ENCODE results near the gene RIN1. TPM values are rescaled to one million over a fixed set of nuclear protein-coding genes. Genes with fewer than 3 reads are reported as not detected.
A peak's percentile ranks its signal among the peaks of the same experiment; 100 is the strongest.

The RIN1 gene
- total RNA-seq, 2 donors from 2014 or later, result 0.99 to 11.4 TPM

DNA sequence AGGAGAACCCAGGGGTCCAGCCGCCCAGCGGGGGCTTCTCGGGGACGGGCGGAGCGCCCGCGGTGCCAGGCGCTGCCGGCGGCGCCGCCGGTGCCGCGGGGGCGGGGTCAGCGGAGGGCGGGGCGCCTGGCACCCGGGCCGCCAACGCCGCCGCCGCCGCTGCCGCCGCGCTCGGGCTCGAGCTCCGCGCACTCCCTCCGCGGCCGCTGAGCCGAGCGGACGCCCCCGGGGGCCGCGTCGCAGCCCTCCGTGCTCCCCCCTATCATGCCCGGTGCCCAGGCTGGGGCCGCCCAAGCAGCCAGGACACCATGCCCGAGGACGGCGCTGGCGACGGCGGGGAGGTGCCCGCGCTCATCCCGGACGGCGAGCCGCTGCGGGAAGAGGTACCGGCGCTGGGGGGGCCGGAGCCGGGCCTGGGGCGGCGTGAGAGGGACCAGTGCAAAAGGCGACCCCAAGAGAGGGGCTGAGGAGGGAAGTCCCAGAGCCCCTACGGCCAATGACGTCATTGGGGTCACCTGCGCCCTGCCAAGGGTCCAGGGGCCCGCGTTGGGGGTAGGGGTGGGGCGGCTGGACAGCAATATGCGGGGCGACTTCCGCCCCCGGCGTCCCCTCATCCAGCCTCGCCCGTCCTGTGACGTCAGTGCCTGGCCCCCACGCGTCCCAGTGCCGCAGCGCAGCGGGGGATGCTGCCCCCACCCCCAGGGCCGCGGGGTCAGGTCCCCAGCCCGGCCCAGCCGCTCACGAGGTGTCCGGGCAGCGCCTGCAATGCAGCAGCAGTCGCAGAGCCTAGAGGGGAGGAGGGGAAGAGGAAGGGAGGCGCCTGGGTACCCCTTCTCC is 44.3 kb downstream of the RIN1 start, which contains the start of gene TMEM151A:
Gene TMEM151A (plus strand): TSS at position 189 of the 837 bp plus-strand sequence. CDS start 120 bp downstream, at position 309.
- intact Hi-C loops (cut with DNase I), result no loop called here
- no peak within 1 kb of the TSS for H3K27ac ChIP-seq

DNA sequence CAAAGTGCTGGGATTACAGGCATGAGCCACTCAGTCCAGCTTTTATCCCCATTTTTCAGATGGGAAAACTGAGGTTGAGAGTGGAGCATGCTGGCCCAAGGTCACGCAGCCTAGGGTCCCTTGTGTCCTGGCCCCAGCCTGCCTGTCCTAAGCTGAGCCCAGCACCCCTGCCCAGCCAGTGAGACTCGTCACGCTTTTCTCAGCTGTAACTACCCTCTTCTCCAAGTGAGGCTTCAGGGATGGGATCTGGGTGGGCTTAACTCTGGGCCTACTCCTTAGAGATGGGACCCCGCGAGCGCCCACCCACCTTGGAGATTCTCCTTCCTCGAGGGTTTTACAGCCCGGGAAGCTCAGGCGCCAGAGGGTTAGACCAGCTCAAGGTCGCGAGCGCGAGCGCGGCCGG is 44.9 kb downstream of the RIN1 start:
- ATAC-seq, result no peak
- Histone ChIP-seq H3K36me3 (replicated peaks in 1 of 2; ENCODE audit: insufficient read depth in 1 of 2, low read depth in 2 of 2) (no peaks in the 10 kb centered on the region), H3K4me1 (peaks cover 45% of the 10 kb centered on the region), H3K4me3 (no peak overlapping the region), H3K27ac (no peak overlapping the region), H3K9me3 (no peaks in the 10 kb centered on the region), H3K27me3 (no peaks in the 10 kb centered on the region)
- 13 to 58% methylated on average over 2 to 12 of the region's 16 CpGs for WGBS, 2 donors
- TF ChIP-seq POLR2A (IDR thresholded peaks at IDR 0.05), result no peak
- TF ChIP-seq CTCF (IDR thresholded peaks at IDR 0.05), result no peak
- intact Hi-C loops (cut with DNase I), result no loop called here
- DNase-seq, result no peak

More for the DNA sequence above, 44.3 kb downstream of the RIN1 start, which contains the start of gene TMEM151A:
- Histone ChIP-seq H3K9me3 (no peaks in the 10 kb centered on the region), H3K36me3 (replicated peaks in 1 of 2; ENCODE audit: insufficient read depth in 1 of 2, low read depth in 2 of 2) (no peaks in the 10 kb centered on the region), H3K4me3 (peak within 1 kb of the TSS; percentile 31 to 40), H3K4me1 (peaks cover 40% of the 10 kb centered on the region), H3K27me3 (no peaks in the 10 kb centered on the region)
- no peak for ATAC-seq
- DNase-seq, result peak in 2 of 4 donors; percentile 32 to 57
- WGBS, 2 donors, result 2% methylated on average over 81 of the region's 95 CpGs; no CpG with 5 or more reads in 1 of the 2 donors
- TF ChIP-seq POLR2A (IDR thresholded peaks at IDR 0.05), result no peak
- TF ChIP-seq CTCF (IDR thresholded peaks at IDR 0.05), result no peak

- TF ChIP-seq CTCF (IDR thresholded peaks at IDR 0.05) (no peak), POLR2A (IDR thresholded peaks at IDR 0.05) (no peak)
- no peaks in the 10 kb centered on the region for H3K36me3 ChIP-seq (replicated peaks in 1 of 2; ENCODE audit: insufficient read depth in 1 of 2, low read depth in 2 of 2)
- H3K27ac ChIP-seq, result peak overlapping the region in 2 of 4 donors; percentile 96 to 99
- intact Hi-C loops (cut with DNase I), result no loop called here
- no peaks in the 10 kb centered on the region for H3K9me3 ChIP-seq
- ATAC-seq, result no peak
- H3K4me1 ChIP-seq, result peaks cover 45% of the 10 kb centered on the region
- H3K4me3 ChIP-seq, result no peak overlapping the region
- WGBS, 2 donors, result 39 to 64% methylated on average over 2 of the region's 2 CpGs
- no peak for DNase-seq
- no peaks in the 10 kb centered on the region for H3K27me3 ChIP-seq
These were observed 46.0 kb downstream of the RIN1 start for GRCh38 chr11:66290330-66290621.

GRCh38 chr11:66289548-66290329 is 46.5 kb downstream of the RIN1 start:
- Histone ChIP-seq H3K4me3 (peak overlapping the region; percentile 34 to 40), H3K4me1 (peaks cover 45% of the 10 kb centered on the region), H3K27me3 (no peaks in the 10 kb centered on the region), H3K9me3 (no peaks in the 10 kb centered on the region), H3K36me3 (replicated peaks in 1 of 2; ENCODE audit: insufficient read depth in 1 of 2, low read depth in 2 of 2) (no peaks in the 10 kb centered on the region), H3K27ac (peak overlapping the region; percentile 96 to 99 (median 98))
- intact Hi-C loops (cut with DNase I), result no loop called here
- ATAC-seq (peak; percentile 41), DNase-seq (peak; percentile 79 to 82 (median 80))
- no peak for TF ChIP-seq POLR2A (IDR thresholded peaks at IDR 0.05)
- no peak for TF ChIP-seq CTCF (IDR thresholded peaks at IDR 0.05)
- 9 to 17% methylated on average over 9 to 36 of the region's 36 CpGs for WGBS, 2 donors
